Measurements from ENCODE around the gene GPR143. TPM values are rescaled to one million over a fixed set of nuclear protein-coding genes. Genes with fewer than 3 reads are reported as not detected.

GPR143 gene
- total and polyA plus RNA-seq, 2 of the 4 experiments (the other 2 are of a cell fraction): 0.07 TPM; not detected in 1

DNA sequence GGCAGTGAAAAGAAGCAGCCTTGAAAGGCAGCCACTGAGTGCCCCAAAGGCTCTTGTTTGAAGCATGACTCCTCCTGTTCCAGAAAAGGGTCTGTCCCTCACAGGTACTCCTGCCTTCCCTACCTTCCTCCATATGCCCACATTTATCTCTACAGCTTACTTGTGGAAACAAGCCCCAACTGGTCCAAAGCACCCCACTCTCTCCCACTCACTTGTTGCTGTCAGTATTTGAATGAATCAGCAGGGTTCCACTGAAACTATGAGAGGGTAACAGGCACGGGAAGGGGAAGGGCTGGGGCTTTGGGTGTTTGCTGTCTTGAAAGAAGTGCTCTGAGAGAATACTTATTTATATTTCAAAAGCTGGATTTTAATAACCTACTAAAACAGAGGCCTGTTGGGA is 34.9 kb downstream of the GPR143 start:
- no TSS peak for BruUV-seq (replicated peaks)
- ChIA-PET POLR2A (ENCODE audit: unreplicated experiment) (no interaction called here), CTCF (interaction anchor here (0.6 kb wide), 1 partner anchor 758 kb away, joined by 3 read pairs; no protein-coding TSS in a partner anchor)
- dilution Hi-C loops (cut with HindIII; ENCODE audit: low sequenced_read_pairs, unreplicated experiment) (no loop called here), in situ Hi-C loops (cut with MboI; ENCODE audit: low sequenced_read_pairs) (no loop called here), intact Hi-C loops (cut with micrococcal nuclease) (loop anchor here (5.0 kb wide), 1 partner anchor 387 kb away; no protein-coding TSS in a partner anchor)
- H3K4me3 ChIP-seq (ENCODE audit: insufficient read depth, low read depth, low read length): no peak overlapping the region
- no peaks in the 10 kb centered on the region for H3K9me1 ChIP-seq (ENCODE audit: insufficient read depth, low read length)
- H2AK5ac ChIP-seq (ENCODE audit: low read depth, low read length): no peak overlapping the region
- no peaks in the 10 kb centered on the region for H3K36me3 ChIP-seq (ENCODE audit: control insufficient read depth, insufficient read depth, low read length)
- no peaks in the 10 kb centered on the region for H3K4me1 ChIP-seq (ENCODE audit: control insufficient read depth, insufficient read depth, low read length)
- H3K56ac ChIP-seq (ENCODE audit: extremely low read depth, insufficient read depth, low read length): no peak overlapping the region
- no peaks in the 10 kb centered on the region for H4K20me1 ChIP-seq (ENCODE audit: insufficient read depth, low read length)
- H2BK5ac ChIP-seq (ENCODE audit: low read depth, low read length, poor library complexity, severe bottlenecking): no peak overlapping the region
- no peak overlapping the region for H4K8ac ChIP-seq (ENCODE audit: low read depth in 2 of 2, low read length in 2 of 2)
- no peaks in the 10 kb centered on the region for H3K79me1 ChIP-seq (ENCODE audit: low read depth in 1 of 2, low read length in 2 of 2)
- no peak overlapping the region for H3K27ac ChIP-seq (ENCODE audit: insufficient read depth, low read length)
- no peak overlapping the region for H2AFZ ChIP-seq (replicated peaks; ENCODE audit: low read length, poor library complexity)
- no peak for TF ChIP-seq FOS (IDR thresholded peaks at IDR 0.05; ENCODE audit: low read depth, low read length)
- TF ChIP-seq MXI1 (IDR thresholded peaks at IDR 0.05; ENCODE audit: borderline replicate concordance, low read depth, low read length): no peak
- TF ChIP-seq, protein P1, sequence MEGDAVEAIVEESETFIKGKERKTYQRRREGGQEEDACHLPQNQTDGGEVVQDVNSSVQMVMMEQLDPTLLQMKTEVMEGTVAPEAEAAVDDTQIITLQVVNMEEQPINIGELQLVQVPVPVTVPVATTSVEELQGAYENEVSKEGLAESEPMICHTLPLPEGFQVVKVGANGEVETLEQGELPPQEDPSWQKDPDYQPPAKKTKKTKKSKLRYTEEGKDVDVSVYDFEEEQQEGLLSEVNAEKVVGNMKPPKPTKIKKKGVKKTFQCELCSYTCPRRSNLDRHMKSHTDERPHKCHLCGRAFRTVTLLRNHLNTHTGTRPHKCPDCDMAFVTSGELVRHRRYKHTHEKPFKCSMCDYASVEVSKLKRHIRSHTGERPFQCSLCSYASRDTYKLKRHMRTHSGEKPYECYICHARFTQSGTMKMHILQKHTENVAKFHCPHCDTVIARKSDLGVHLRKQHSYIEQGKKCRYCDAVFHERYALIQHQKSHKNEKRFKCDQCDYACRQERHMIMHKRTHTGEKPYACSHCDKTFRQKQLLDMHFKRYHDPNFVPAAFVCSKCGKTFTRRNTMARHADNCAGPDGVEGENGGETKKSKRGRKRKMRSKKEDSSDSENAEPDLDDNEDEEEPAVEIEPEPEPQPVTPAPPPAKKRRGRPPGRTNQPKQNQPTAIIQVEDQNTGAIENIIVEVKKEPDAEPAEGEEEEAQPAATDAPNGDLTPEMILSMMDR (conservative IDR thresholded peaks at IDR 0.05; ENCODE audit: low read depth, low read length): no peak
- no peak for TF ChIP-seq USF2 (IDR thresholded peaks at IDR 0.05; ENCODE audit: low read depth, low read length)
- no peak for TF ChIP-seq NFE2L2 (IDR thresholded peaks at IDR 0.05; ENCODE audit: low read depth, low read length)
- no peak for TF ChIP-seq CHD1 (IDR thresholded peaks at IDR 0.05; ENCODE audit: low read depth, low read length)
- no peak for TF ChIP-seq BHLHE40 (IDR thresholded peaks at IDR 0.05; ENCODE audit: low read depth, low read length)
- TF ChIP-seq MAZ (IDR thresholded peaks at IDR 0.05; ENCODE audit: borderline replicate concordance, low read depth, low read length): no peak
- TF ChIP-seq ELK1 (IDR thresholded peaks at IDR 0.05; ENCODE audit: borderline replicate concordance, low read depth, low read length): no peak
- no peak for TF ChIP-seq MAFK (IDR thresholded peaks at IDR 0.05; ENCODE audit: low read depth, low read length)
- no peak for TF ChIP-seq SMC3 (IDR thresholded peaks at IDR 0.05; ENCODE audit: low read depth, low read length)
- TF ChIP-seq CEBPB (IDR thresholded peaks at IDR 0.05; ENCODE audit: low read depth, low read length): no peak
- no peak for TF ChIP-seq POLR2A (IDR thresholded peaks at IDR 0.05; ENCODE audit: low read depth, low read length)
- TF ChIP-seq RCOR1 (IDR thresholded peaks at IDR 0.05; ENCODE audit: insufficient replicate concordance, low read length): no peak
- no peak for TF ChIP-seq RAD21 (IDR thresholded peaks at IDR 0.05; ENCODE audit: low read length)
- no peak for TF ChIP-seq RFX5 (IDR thresholded peaks at IDR 0.05; ENCODE audit: low read depth, low read length)
- no peak overlapping the region for H2AK9ac ChIP-seq (replicated peaks; ENCODE audit: low read depth, low read length, poor library complexity)
- no peak overlapping the region for H4K5ac ChIP-seq (ENCODE audit: low read depth, low read length)
- H3K27me3 ChIP-seq (ENCODE audit: control insufficient read depth, insufficient read depth, low read length): no peaks in the 10 kb centered on the region
- DNase-seq (no peak), ATAC-seq (ENCODE audit: low read depth) (no peak)
- no CpG with 5 or more reads among the region's 1 CpG for WGBS, 2 experiments (ENCODE audit: extremely low coverage in 2 of 2, insufficient read length in 1 of 2)
- no peak overlapping the region for H3K4me2 ChIP-seq (ENCODE audit: low read depth, low read length)
- peaks cover 13% of the 10 kb centered on the region for H3K9me3 ChIP-seq (ENCODE audit: control insufficient read depth, insufficient read depth, low read length)
- no peak overlapping the region for H4K91ac ChIP-seq (ENCODE audit: insufficient read depth, low read depth, low read length)
- H3K14ac ChIP-seq (replicated peaks; ENCODE audit: low read depth, low read length): no peak overlapping the region
- no peak overlapping the region for H3K9ac ChIP-seq (ENCODE audit: low read depth, low read length)
- H2BK15ac ChIP-seq (ENCODE audit: low read depth, low read length): no peak overlapping the region
- H3K23ac ChIP-seq (ENCODE audit: low read depth, low read length): no peak overlapping the region
- H2BK20ac ChIP-seq (ENCODE audit: low read depth, low read length): no peak overlapping the region
- no peak overlapping the region for H3K4ac ChIP-seq (ENCODE audit: low read depth, low read length)
- no peak overlapping the region for H3K18ac ChIP-seq (ENCODE audit: low read depth, low read length)
- H2BK120ac ChIP-seq (ENCODE audit: low read depth, low read length): no peak overlapping the region
